ENCODE measurements around the gene ZDHHC7. TPM values are rescaled to one million over a fixed set of nuclear protein-coding genes. Genes with fewer than 3 reads are reported as not detected.

ZDHHC7 gene
- total RNA-seq, 1 donor from 2014 or later, result 53.4 TPM

GRCh38 chr16:84967828-84968227, 43.5 kb downstream of the ZDHHC7 start:
- TF ChIP-seq CTCF (IDR thresholded peaks at IDR 0.05; ENCODE audit: insufficient read depth, low read length, poor library complexity, severe bottlenecking), result no peak
- Histone ChIP-seq H3K27me3 (ENCODE audit: control insufficient read depth, insufficient read depth, low read length) (peaks cover 10% of the 10 kb centered on the region), H3K4me3 (ENCODE audit: low read depth, low read length) (no peak overlapping the region), H3K36me3 (ENCODE audit: control insufficient read depth, insufficient read depth, low read length) (no peaks in the 10 kb centered on the region)
- DNase-seq (ENCODE audit: low read depth), result no peak

- Histone ChIP-seq H3K4me3 (ENCODE audit: low read depth, low read length) (no peak overlapping the region), H3K36me3 (ENCODE audit: control insufficient read depth, insufficient read depth, low read length) (no peaks in the 10 kb centered on the region), H3K27me3 (ENCODE audit: control insufficient read depth, insufficient read depth, low read length) (peaks cover 12% of the 10 kb centered on the region)
- no peak for TF ChIP-seq CTCF (IDR thresholded peaks at IDR 0.05; ENCODE audit: insufficient read depth, low read length, poor library complexity, severe bottlenecking)
- DNase-seq (ENCODE audit: low read depth), result no peak
These were observed 45.6 kb downstream of the ZDHHC7 start for GRCh38 chr16:84965428-84966415.

GRCh38 chr16:84964386-84965128, 46.8 kb downstream of the ZDHHC7 start:
- no peak for DNase-seq (ENCODE audit: low read depth)
- peaks cover 12% of the 10 kb centered on the region for H3K27me3 ChIP-seq (ENCODE audit: control insufficient read depth, insufficient read depth, low read length)
- no peak for TF ChIP-seq CTCF (IDR thresholded peaks at IDR 0.05; ENCODE audit: insufficient read depth, low read length, poor library complexity, severe bottlenecking)
- H3K4me3 ChIP-seq (ENCODE audit: low read depth, low read length), result no peak overlapping the region
- H3K36me3 ChIP-seq (ENCODE audit: control insufficient read depth, insufficient read depth, low read length), result no peaks in the 10 kb centered on the region

- no peak for DNase-seq (ENCODE audit: low read depth)
- Histone ChIP-seq H3K4me3 (ENCODE audit: low read depth, low read length) (no peak overlapping the region), H3K36me3 (ENCODE audit: control insufficient read depth, insufficient read depth, low read length) (no peaks in the 10 kb centered on the region), H3K27me3 (ENCODE audit: control insufficient read depth, insufficient read depth, low read length) (peaks cover 12% of the 10 kb centered on the region)
- TF ChIP-seq CTCF (IDR thresholded peaks at IDR 0.05; ENCODE audit: insufficient read depth, low read length, poor library complexity, severe bottlenecking), result no peak
These were observed 48.3 kb downstream of the ZDHHC7 start for GRCh38 chr16:84963066-84963465.

- no peak for TF ChIP-seq CTCF (IDR thresholded peaks at IDR 0.05; ENCODE audit: insufficient read depth, low read length, poor library complexity, severe bottlenecking)
- DNase-seq (ENCODE audit: low read depth), result no peak
- Histone ChIP-seq H3K36me3 (ENCODE audit: control insufficient read depth, insufficient read depth, low read length) (no peaks in the 10 kb centered on the region), H3K4me3 (ENCODE audit: low read depth, low read length) (no peak overlapping the region), H3K27me3 (ENCODE audit: control insufficient read depth, insufficient read depth, low read length) (peaks cover 12% of the 10 kb centered on the region)
These were observed 50.4 kb downstream of the ZDHHC7 start for GRCh38 chr16:84960942-84961341.

All from kidney epithelial cell (primary cell).